Activated naive CD4-positive, alpha-beta T cell (primary cell): ENCODE data around the gene UBE3C.

Experiments
- DNase-seq, 4 experiments: peaks; one replicate each; lab custom pipeline; 2025; lab: John Stamatoyannopoulos, UW

The UBE3C gene

DNA sequence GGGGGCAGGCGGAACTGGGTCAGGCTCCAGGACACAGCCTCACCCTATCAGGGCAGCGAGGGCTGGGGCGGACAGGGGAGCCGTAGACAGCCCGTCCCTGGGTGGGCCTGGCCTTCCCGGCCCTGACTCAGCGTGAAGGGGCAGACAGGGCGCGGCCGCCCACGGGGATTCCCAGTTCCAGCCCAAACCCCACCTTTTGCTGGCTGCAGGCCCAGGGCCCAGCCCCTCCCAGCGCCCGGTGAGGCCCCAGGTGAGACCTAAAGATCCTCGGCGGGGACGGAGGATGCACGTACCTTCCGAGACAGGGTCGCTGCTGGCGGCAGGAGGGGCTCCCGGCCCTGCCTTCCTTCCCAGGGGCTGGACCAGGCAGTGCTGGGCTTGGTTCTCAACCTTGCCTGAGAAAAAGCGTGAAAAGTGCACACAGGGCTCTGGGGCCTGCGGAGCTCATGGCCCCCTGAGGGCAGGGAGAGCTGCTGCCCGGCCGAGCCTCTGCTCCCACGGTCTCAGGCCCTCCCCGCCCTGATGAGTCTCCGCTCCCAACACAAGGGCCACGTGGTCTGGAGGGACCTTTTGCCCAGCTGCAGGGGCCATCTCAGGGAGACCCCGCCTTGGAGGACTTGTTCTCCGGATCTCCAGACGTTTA is 154.2 kb downstream of the UBE3C start:
- DNase-seq, result no peak

- no peak for DNase-seq
Observed at GRCh38 chr7:157293413-157293788, 154.7 kb downstream of the UBE3C start.

- DNase-seq, result no peak
Observed at GRCh38 chr7:157294773-157295172, 156.0 kb downstream of the UBE3C start.

- DNase-seq, result no peak
Observed at GRCh38 chr7:157295338-157295737, 156.6 kb downstream of the UBE3C start.

- no peak for DNase-seq
Observed at GRCh38 chr7:157297185-157297584, 158.5 kb downstream of the UBE3C start.

DNA sequence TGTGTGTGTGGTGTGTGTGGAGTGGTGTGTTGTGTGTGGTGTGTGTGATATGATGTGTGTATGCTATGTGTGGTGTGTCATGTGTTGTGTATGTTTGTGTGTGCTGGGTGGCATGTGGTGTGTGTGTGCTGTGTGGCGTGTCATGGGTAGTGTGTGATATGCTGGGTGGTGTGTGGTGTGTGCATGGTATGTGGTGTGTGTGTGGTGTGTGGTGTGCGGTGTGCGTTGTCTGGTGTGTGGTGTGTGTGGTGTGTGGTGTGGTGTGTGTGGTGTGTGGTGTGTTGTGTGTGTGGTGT is 160.5 kb downstream of the UBE3C start:
- DNase-seq, result no peak

DNA sequence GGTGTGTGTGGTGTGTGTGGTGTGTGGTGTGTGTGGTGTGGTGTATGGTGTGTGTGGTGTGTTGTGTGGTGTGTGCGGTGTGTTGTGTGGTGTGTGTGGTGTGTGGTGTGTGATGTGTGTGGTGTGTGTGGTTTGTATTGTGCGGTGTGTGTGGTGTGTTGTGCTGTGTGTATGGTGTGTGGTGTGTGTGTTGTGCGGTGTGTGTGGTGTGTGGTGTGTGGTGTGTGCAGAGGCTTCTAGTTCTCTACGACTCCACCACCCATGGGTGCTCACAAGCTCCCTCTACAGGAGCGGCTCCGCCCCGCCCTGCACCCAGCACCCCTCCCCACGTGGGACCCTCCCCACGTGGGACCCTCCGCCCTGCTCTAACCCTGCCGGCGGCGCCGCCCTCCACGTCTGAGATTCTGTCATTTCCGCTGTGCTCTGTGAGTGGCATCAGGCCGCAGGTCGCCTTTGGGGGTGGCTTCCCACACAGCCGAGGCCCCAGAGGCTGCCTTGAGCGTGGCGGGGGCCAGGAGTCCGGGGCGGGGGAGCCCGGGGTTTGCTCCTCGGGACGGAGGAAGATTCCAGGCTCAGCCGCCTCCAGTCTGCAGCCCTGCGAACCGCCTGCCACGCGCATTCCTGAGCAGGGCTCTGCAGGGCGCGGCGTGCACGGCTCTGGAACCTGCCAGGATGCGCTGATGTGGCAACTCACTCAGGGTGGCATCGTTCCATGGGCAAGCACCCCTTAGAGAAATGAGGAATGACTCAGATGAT is 161.1 kb downstream of the UBE3C start:
- DNase-seq, result no peak

DNA sequence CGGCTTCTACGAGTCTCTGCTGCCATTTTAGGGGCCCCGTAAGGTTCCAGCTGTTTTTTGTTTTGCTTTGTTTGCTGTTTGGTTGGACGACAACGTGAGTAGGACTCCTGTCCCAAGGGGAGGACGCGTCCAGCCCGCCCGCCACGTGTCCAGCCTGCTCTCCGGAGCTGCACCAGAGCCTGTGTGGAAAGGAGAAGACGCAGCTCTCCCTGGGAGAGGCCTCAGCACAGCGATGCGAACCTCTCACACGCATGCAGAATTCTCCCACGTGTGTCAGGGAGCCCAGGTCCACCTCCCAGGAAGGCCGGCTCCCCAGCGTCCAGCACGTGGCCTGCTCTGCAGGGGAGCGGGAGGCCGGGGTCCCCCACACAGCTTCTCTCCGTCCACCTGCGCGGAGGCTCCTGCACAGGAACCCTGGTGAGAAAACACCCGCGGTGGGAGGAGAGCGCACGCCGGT is 161.7 kb downstream of the UBE3C start:
- DNase-seq, result no peak

GRCh38 chr7:157301610-157302120 is 162.9 kb downstream of the UBE3C start:
- DNase-seq, result no peak

GRCh38 chr7:157306846-157307838 is 168.4 kb downstream of the UBE3C start:
- no peak for DNase-seq

GRCh38 chr7:157309988-157310668 is 171.4 kb downstream of the UBE3C start:
- DNase-seq, result no peak

DNA sequence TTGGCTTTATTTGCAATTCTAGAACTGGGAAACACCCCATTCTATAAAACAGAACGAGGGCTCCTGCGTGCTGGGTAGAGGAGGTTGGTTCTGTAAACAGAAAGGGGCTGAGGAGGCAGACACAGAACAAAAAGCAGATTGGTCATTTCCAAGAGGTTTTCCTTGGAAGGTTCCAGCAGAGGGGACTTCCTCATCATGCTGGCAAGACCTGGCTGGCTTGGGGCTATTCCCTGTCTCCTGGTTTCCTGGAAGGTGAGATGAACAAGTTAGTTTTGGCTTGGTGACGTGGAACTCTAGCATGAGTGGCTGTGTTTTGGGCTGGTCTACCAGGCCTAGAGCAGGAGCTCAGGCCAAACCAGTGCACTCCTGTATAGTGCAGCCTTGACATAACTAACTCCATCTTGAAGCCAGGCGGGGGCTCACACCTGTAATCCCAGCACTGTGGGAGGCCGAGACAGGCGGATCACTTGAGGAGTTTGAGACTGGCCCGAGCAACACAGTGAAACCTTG is 172.0 kb downstream of the UBE3C start:
- DNase-seq, result no peak

DNA sequence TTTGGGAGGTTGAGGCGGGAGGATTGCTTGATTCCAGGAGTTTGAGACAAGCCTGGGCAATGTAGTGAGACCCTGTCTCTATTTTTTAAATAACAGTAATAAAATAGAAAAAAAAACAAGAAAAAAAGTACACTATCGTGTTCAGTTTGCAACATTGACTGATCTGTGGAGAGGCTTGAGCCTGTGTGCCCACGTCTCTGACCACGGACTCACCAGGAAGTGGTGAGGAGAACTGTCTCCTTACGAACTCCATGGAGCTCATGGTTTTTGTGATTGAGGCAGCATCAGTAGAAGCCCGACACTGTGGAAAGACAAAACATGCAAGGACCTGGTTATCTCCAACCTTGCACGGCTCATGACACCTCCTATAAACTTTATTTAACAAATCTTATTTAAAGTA is 174.2 kb downstream of the UBE3C start:
- no peak for DNase-seq

DNA sequence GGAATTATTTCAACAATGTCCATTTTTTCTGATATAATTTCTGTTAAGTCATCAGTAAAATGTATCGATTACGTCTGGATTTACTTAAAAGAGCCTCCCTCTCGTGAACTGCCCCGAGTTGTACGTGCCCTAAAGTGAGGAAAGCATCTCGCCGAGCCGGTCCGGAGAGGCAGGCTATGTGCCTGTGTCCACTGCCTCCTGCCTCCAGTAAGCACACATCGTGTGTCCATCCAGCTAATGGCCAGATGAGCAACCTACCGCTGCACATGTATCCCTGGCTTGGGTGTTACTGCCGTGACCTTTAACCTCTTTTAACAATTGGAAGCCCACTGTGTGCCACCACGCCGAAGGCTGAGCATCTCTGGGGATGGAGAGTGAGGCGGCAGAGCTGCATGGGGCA is 174.9 kb downstream of the UBE3C start:
- DNase-seq, result no peak

DNA sequence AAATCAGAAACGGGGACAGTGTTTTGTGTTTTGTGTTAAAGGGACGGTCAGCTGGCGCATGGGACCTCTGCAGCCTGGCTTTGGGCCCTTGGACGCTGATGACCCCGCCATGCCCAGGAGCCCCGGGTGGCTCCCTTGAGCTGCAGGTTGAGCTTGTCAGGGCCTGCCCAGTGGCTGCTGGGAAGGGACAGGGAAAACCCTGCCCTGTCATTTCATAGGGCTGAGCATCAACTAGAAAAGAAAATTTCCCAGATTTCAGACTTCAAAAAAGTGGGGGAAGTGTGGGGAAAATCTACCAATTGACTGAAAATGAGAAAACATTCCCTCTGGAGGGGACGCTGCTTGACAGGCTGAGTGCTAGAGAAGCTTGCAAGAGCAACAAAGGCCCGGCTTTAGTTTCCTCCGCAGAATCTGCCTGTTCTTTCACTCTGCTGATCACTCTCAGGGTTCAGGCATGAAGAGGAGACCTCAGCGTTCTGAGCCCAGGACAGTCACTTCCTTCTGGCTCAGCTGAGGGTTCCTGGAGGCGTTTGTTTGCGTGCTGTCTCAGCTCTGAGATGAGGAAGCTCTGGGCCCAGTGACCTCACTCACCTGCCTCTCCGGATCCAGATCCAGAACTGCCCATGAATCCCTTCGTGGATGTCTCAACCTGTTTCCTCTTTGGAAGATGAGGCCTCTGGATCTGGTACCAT is 179.4 kb downstream of the UBE3C start:
- no peak for DNase-seq
